Heart right ventricle (tissue), 16 donors: Measurements from ENCODE around the gene GPR37. TPM values are rescaled to one million over a fixed set of nuclear protein-coding genes. Genes with fewer than 3 reads are reported as not detected.

ENCODE experiments used
- ATAC-seq, 8 donors: fragments of 200-7000 bp; cut with Tn5 transposase; one replicate each; pipeline ENCODE4 v1.9.1; 2020; ENCODE audit warnings: mild to moderate bottlenecking in 8 of 8, moderate library complexity in 8 of 8, moderate number of reproducible peaks in 1 of 8
- DNase-seq, 2 donors: peaks; one replicate each; pipeline ENCODE4 v3.0.0-alpha.2; 2020
- H3K27ac ChIP-seq, 10 donors: fragments of 200-600 bp; sonication (generic) in 2 of 10; one replicate each; pipeline versions ENCODE4 v1.5.0 to v1.8.0; 2020 to 2022; ENCODE audit warnings: mild to moderate bottlenecking in 3 of 10
- H3K27me3 ChIP-seq, 7 donors: fragments of 200-600 bp; one replicate each; pipeline ENCODE4 v1.8.0; 2021 to 2022; ENCODE audit warnings: mild to moderate bottlenecking in 2 of 7
- H3K36me3 ChIP-seq, 9 donors: fragments of 200-600 bp; sonication (generic) in 1 of 9; one replicate each; pipeline versions ENCODE4 v1.5.0 to v1.8.0; 2020 to 2022; ENCODE audit warnings: mild to moderate bottlenecking in 2 of 9
- H3K4me1 ChIP-seq, 9 donors: fragments of 200-600 bp; sonication (generic) in 1 of 9; one replicate each; pipeline versions ENCODE4 v1.5.0 to v1.8.0; 2020 to 2022; ENCODE audit warnings: mild to moderate bottlenecking in 4 of 9
- H3K4me3 ChIP-seq, 10 donors: fragments of 200-600 bp; sonication (generic) in 2 of 10; one replicate each; pipeline versions ENCODE4 v1.5.0 to v1.8.0; 2020 to 2022; ENCODE audit warnings: mild to moderate bottlenecking in 7 of 10, moderate library complexity in 2 of 10
- H3K9me3 ChIP-seq, 11 donors: fragments of 200-600 bp in 10 of 11; sonication (generic) in 2 of 11; one replicate each; pipeline versions ENCODE4 v1.5.0 to v1.8.0; 2013 to 2022; ENCODE audit warnings: mild to moderate bottlenecking in 2 of 11, control low read depth in 1 of 11, moderate library complexity in 1 of 11
- WGBS, 2 donors: extraction: QIAGEN DNeasy Blood & Tissue Kit; methylation state at CpG; one replicate each; pipeline ENCODE4 v1.1.7; 2013; ENCODE audit warnings: inconsistent platforms in 1 of 2; 5-methylcytosine and 5-hydroxymethylcytosine counted together
- intact Hi-C, 10 donors: fragments of 100-400 bp; cut with DNase I; formaldehyde crosslinking; loops; one replicate each; pipeline versions ENCODE4 v1.11.1 to v1.14.2; 2022
- polyA plus RNA-seq, 2 donors: library from polyadenylated mRNA; stranded (reverse); fragments of 200-250 nt; gene quantifications; one replicate each; pipeline ENCODE4 v1.2.3, GENCODE V29; 2013
- total RNA-seq, 10 donors: library from RNA; stranded (reverse); fragmentation: NEBNext Ultra II Directional in 3 of 10; extraction: Animal tissue kit (Norgen Biotek cat#: 25700) in 3 of 10; gene quantifications; one replicate each; pipeline versions ENCODE4 v1.2.1 to v1.2.4, GENCODE V29; 2021 to 2023
- TF ChIP-seq, protein P1 (sequence below), 9 donors: fragments of 200-600 bp; sonication (generic) in 2 of 9; IDR thresholded peaks; one replicate each; pipeline versions ENCODE4 v1.5.0 to v1.8.0; 2021 to 2022; ENCODE audit warnings: antibody characterized with exemption in 9 of 9, mild to moderate bottlenecking in 5 of 9, moderate library complexity in 1 of 9
- donor health status: Arrhythmogenic right ventricular cardiomyopathy.
- donor health status: ischemic (EF 13 %, LVEDD 7.1; RV severe dilation, severe dysfunction).
- donor health status: healthy with polysubstance abuse.
- donor health status: DM: no; HTN: yes; CAD: no.
- donor health status: DM: no; HTN: no; CAD: no.
- donor health status: ischemic (EF 25% LVEDD 6.9; RV normal size, moderate dysfunction).
- donor health status: ischemic (EF 25% LVEDD 5.7; RV mildly dilated, moderate dysfunction).
- donor health status: healthy.
- donor health status: DM: yes; HTN: yes; CAD: no.
- donor health status: Ischemic cardiomyopathy.
- donor health status: ischemic (EF 35%, LVEDD 5.7; RV mildly dilated, moderate dysfunction).
- donor health status: nonischemic (EF 11% LVEDD 7.7; RV severe dilation, severe dysfunction).
- donor health status: DM: yes; HTN: yes; CAD: no.
- donor health status: PGD.
- donor health status: ischemic (EF 29% LVEDD 5.4; RV normal size, mild dysfunction).
- donor health status: nonischemic (EF 23%, LVEDD 6.1; RV moderate dilation, normal function).

GPR37 gene
- total and polyA plus RNA-seq, 12 donors = 0.04 to 0.15 (median 0.09) TPM; not detected in 9

DNA sequence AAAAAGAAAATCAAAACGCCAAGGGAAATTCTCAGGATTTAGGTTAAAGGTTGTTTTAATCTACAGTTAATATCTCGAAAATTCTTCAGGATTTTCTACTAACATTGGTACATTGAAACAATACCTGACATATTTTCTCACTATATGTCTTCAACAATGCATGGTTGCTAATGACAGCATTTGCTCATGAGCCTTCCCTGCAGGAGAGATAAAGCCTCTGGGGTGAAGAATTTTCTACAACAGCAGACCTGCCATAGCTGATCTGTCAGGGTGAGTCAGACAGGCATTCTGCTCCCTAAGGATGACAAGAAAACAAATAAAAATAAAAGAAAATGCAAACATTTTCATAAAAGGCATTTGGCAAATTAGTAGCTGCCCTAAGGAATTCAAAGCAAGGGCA lies 11.7 kb upstream of the GPR37 start:
- 78 to 80% methylated on average over 2 of the region's 2 CpGs for WGBS, 2 donors
- no peaks in the 10 kb centered on the region for H3K4me1 ChIP-seq
- no peak for DNase-seq
- H3K9me3 ChIP-seq = no peaks in the 10 kb centered on the region
- no peak for ATAC-seq
- peaks cover 0 to 17% (median 0%) of the 10 kb centered on the region in 7 donors for H3K27me3 ChIP-seq
- intact Hi-C loops = no loop called here
- TF ChIP-seq, protein P1, sequence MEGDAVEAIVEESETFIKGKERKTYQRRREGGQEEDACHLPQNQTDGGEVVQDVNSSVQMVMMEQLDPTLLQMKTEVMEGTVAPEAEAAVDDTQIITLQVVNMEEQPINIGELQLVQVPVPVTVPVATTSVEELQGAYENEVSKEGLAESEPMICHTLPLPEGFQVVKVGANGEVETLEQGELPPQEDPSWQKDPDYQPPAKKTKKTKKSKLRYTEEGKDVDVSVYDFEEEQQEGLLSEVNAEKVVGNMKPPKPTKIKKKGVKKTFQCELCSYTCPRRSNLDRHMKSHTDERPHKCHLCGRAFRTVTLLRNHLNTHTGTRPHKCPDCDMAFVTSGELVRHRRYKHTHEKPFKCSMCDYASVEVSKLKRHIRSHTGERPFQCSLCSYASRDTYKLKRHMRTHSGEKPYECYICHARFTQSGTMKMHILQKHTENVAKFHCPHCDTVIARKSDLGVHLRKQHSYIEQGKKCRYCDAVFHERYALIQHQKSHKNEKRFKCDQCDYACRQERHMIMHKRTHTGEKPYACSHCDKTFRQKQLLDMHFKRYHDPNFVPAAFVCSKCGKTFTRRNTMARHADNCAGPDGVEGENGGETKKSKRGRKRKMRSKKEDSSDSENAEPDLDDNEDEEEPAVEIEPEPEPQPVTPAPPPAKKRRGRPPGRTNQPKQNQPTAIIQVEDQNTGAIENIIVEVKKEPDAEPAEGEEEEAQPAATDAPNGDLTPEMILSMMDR (IDR thresholded peaks at IDR 0.05) = no peak
- no peak overlapping the region for H3K27ac ChIP-seq
- H3K4me3 ChIP-seq = no peak overlapping the region
- no peaks in the 10 kb centered on the region for H3K36me3 ChIP-seq

DNA sequence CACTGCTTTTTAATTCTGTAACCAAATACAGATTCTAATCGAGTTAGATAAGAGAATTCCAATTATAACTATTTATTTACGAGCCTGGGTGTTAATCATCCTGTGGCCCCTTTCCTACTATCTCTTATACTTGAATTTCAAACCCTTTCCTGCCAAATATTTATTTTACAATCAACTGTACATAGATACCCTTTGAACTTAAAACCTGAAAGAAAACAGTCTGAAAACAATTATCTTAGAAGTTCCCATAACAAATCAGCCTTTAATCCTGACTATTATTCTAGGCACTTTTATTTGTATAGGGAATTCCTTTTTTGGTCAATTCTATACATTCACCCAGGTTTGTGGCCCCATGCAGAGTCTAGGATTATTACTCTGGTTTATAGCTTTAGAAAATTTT lies 10.6 kb upstream of the GPR37 start:
- WGBS, 2 donors = 47 to 60% methylated on average over 2 of the region's 2 CpGs
- H3K36me3 ChIP-seq = no peaks in the 10 kb centered on the region
- H3K9me3 ChIP-seq = no peaks in the 10 kb centered on the region
- DNase-seq (no peak), ATAC-seq (no peak)
- TF ChIP-seq, protein P1 (IDR thresholded peaks at IDR 0.05) = no peak
- intact Hi-C loops = no loop called here
- H3K4me1 ChIP-seq = no peaks in the 10 kb centered on the region
- H3K4me3 ChIP-seq = no peak overlapping the region
- H3K27ac ChIP-seq = no peak overlapping the region
- peaks cover 0 to 17% (median 0%) of the 10 kb centered on the region in 7 donors for H3K27me3 ChIP-seq

DNA sequence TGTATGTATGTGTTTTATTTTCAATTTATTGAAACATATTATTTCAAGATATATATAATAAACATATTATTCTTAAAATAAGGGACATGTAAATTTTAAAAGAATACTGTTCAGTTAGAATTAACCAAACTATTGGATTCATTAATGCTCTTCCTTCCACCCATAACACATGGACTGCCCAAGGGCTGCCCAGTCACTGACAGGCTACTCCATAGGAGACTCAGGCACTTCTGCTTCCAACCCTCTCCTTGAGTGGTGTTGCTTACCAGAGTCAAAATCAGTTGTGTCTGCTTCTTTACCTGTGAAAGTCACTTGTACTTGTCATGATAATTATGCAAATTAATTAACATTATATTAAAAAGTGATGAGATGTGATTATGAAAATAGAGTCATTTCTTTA lies 9.8 kb upstream of the GPR37 start:
- Histone ChIP-seq H3K27ac (no peak overlapping the region), H3K27me3 (peaks cover 0 to 17% (median 0%) of the 10 kb centered on the region in 7 donors), H3K4me1 (no peaks in the 10 kb centered on the region), H3K9me3 (no peaks in the 10 kb centered on the region), H3K4me3 (no peak overlapping the region), H3K36me3 (no peaks in the 10 kb centered on the region)
- intact Hi-C loops = no loop called here
- ATAC-seq (no peak), DNase-seq (no peak)
- TF ChIP-seq, protein P1 (IDR thresholded peaks at IDR 0.05) = no peak

DNA sequence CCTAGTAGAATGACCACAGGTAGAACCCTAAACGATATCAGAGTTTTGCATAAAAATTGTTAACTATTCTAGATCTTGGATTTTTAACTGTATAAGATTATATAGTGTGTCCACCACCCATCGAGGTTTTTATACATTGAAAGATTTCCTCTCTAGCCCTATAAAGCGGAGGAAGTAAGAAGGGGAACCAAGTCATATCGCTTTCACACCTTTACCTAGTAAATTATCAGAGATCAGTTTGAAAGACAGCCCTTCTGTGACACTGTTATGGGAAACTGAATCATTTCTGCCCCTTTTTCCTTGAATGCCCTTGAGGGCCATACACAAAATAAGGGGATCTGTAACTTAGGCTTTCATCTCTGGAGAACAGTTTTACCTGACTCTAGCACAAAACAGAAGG lies 8.3 kb upstream of the GPR37 start:
- WGBS, 2 donors = 86 to 92% methylated on average over 4 of the region's 4 CpGs
- intact Hi-C loops = no loop called here
- Histone ChIP-seq H3K27me3 (peaks cover 0 to 17% (median 0%) of the 10 kb centered on the region in 7 donors), H3K4me1 (no peaks in the 10 kb centered on the region), H3K4me3 (no peak overlapping the region), H3K27ac (no peak overlapping the region), H3K9me3 (no peaks in the 10 kb centered on the region), H3K36me3 (no peaks in the 10 kb centered on the region)
- TF ChIP-seq, protein P1 (IDR thresholded peaks at IDR 0.05) = no peak
- DNase-seq = no peak
- no peak for ATAC-seq
